ENCODE measurements around the gene CSMD2. TPM values are rescaled to one million over a fixed set of nuclear protein-coding genes. Genes with fewer than 3 reads are reported as not detected.

Gene CSMD2
- total RNA-seq, 4 donors from 2014 or later = 0.60 to 2.5 (median 1.2) TPM

DNA sequence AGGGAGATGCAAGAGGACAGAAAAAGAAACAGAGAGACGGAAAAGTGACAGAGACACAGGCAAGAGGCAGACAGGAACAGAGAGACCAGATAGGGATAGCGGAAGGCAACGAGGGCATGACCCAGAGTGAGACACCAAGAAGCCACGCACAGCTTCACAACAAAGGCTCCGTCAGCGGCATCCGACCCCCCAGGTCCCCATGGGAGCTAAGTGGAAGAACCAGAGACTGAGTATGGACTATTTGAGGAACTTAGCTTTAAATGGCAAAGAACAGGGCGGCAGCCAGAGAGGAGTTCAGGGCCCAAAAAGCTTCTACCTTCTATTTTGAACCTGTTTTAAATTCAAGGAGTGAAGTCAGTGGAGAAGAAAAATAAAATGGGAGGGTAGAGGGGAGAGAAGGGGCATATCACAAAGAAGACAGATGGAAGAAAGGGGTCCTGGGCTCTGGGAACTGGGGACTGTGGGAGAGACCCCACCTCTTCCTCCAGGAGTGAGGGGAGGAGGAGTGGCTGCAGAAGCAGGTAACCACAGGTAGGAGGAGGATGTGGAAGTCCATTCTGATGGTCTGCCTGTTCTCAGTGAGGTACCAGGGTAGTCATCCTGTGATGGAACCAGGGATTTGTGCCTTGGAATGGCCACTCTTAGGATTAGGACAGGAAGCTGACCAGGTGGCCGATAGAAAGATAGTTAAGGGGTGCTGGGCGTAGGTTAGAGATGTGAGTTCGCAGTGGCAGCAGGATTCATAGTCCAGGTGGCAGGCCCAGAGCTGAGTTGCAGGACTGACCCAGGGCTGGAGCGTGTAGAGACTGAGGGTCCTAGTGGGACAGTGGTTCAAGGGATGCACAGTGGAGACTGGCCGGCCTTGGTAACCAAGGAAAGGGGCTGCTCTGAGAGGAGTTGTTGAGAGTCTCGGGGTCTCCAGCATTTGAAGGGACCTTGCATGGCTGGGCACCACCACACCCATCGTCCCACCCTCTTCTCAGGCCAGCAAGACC is 37.7 kb downstream of the CSMD2 start:
- Histone ChIP-seq H3K36me3 (no peaks in the 10 kb centered on the region), H3K4me3 (no peak overlapping the region), H3K4me1 (no peaks in the 10 kb centered on the region), H3K27ac (no peak overlapping the region), H3K9me3 (no peaks in the 10 kb centered on the region), H3K27me3 (no peaks in the 10 kb centered on the region)
- DNase-seq (ENCODE audit: low spot score in 2 of 2) = no peak
- 70 to 80% methylated on average over 14 to 15 of the region's 15 CpGs for WGBS, 2 donors
- TF ChIP-seq EP300 (IDR thresholded peaks at IDR 0.05) (no peak), POLR2A (IDR thresholded peaks at IDR 0.05) (no peak)
- TF ChIP-seq, protein P1, sequence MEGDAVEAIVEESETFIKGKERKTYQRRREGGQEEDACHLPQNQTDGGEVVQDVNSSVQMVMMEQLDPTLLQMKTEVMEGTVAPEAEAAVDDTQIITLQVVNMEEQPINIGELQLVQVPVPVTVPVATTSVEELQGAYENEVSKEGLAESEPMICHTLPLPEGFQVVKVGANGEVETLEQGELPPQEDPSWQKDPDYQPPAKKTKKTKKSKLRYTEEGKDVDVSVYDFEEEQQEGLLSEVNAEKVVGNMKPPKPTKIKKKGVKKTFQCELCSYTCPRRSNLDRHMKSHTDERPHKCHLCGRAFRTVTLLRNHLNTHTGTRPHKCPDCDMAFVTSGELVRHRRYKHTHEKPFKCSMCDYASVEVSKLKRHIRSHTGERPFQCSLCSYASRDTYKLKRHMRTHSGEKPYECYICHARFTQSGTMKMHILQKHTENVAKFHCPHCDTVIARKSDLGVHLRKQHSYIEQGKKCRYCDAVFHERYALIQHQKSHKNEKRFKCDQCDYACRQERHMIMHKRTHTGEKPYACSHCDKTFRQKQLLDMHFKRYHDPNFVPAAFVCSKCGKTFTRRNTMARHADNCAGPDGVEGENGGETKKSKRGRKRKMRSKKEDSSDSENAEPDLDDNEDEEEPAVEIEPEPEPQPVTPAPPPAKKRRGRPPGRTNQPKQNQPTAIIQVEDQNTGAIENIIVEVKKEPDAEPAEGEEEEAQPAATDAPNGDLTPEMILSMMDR (IDR thresholded peaks at IDR 0.05) = no peak

DNA sequence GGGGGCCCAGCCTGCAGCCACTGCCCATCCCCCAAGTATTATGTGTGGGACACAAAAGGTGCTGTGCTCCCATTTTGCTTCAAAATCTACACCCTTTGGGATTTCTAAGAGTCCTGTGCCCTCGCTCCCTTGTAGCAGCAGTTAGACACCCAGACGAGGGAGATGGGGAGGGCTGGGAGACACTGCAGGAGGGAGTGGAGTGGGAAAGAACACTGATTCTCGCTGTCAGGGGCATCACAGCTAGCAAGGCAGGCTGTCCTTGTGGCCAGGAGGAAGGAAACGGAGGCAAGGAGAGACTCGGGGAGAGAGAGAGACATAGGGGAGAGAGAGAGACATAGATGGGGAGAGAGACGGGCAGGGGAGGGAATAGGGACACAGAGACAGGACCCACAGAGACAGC is 38.5 kb downstream of the CSMD2 start:
- Histone ChIP-seq H3K9me3 (no peaks in the 10 kb centered on the region), H3K36me3 (no peaks in the 10 kb centered on the region), H3K4me3 (no peak overlapping the region), H3K4me1 (no peaks in the 10 kb centered on the region), H3K27ac (no peak overlapping the region), H3K27me3 (no peaks in the 10 kb centered on the region)
- 73 to 77% methylated on average over 6 of the region's 6 CpGs for WGBS, 2 donors
- TF ChIP-seq, protein P1 (IDR thresholded peaks at IDR 0.05) = no peak
- TF ChIP-seq POLR2A (IDR thresholded peaks at IDR 0.05) (no peak), EP300 (IDR thresholded peaks at IDR 0.05) (no peak)
- DNase-seq (ENCODE audit: low spot score in 2 of 2) = no peak

DNA sequence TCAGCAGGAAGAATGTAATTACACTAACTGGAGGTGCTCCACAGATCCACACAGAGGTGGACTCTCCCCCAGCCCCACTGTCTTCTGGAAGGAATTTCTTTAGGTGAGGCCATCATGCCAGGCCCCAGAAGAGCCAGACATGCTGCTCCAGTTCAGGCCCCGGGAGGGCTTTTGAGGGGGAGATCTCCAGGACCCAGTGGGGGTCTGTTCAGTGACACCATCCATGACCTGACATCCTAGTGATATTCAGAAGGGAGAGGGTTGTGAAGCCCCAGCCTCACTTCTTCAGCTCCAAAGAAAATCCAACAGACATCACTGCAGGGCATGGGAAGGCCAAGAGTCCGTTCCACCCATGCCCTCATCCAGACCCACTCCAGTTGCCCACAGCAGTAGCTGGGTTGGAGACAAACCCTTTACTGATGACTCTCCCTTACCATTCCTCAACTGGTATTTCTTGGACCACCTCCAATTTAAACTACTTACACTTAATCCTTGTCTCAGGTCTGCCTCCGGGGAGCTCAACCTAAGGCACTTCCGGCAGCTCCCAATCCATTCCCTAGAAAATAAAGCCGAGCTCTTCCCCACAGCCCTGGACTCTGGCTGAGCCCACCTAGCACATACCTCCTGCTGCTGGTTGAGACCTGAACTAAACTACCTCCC is 39.2 kb downstream of the CSMD2 start:
- Histone ChIP-seq H3K27me3 (no peaks in the 10 kb centered on the region), H3K36me3 (no peaks in the 10 kb centered on the region), H3K27ac (no peak overlapping the region), H3K4me3 (no peak overlapping the region), H3K4me1 (no peaks in the 10 kb centered on the region), H3K9me3 (no peaks in the 10 kb centered on the region)
- no peak for DNase-seq (ENCODE audit: low spot score in 2 of 2)
- WGBS, 2 donors = 69 to 84% methylated on average over 5 of the region's 5 CpGs
- TF ChIP-seq EP300 (IDR thresholded peaks at IDR 0.05) (no peak), POLR2A (IDR thresholded peaks at IDR 0.05) (no peak)
- TF ChIP-seq, protein P1 (IDR thresholded peaks at IDR 0.05) = no peak

DNA sequence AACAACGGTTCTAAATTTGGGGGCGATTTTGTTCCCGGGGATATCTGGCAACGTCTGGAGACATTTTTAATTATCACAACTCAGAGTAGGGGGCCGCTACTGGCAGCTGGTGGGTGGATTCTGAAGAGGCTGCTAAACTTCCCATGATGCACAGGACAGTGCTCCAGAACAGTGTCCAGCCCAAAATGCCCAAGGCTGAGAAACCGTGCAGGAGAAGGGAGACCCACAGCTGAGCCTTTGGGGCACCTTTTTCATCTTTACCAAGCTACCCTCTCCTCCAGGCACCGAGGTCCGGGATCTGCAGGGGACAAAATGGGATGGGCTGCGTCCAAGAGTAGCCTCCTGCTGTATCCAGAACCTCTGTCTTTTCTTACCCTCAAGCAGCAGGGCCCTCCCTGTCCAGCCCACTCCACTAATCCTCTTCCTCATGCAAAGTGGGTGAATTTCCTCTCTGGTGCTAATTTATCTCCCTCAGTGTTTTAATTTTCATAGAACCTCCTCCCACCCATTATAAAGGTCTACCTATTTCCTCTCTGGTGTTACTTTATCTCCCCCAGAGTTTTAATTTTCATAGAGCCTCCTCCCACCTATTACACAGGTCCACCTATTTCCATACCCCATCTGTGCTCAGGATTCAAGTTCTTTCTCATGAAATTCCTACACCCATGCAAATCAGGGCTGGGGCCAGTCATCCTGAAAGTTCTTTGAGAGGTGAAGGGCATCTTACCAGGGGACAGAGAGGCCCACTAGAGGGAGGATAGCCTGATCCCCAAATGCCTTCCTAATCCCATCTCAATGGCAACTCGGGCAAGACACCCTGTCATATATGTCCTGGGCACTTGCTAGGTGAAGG is 42.7 kb downstream of the CSMD2 start:
- Histone ChIP-seq H3K27ac (no peak overlapping the region), H3K4me3 (no peak overlapping the region), H3K4me1 (no peaks in the 10 kb centered on the region), H3K27me3 (no peaks in the 10 kb centered on the region), H3K9me3 (peaks cover 0 to 13% (median 2%) of the 10 kb centered on the region in 4 donors), H3K36me3 (no peaks in the 10 kb centered on the region)
- TF ChIP-seq, protein P1 (IDR thresholded peaks at IDR 0.05) = no peak
- TF ChIP-seq POLR2A (IDR thresholded peaks at IDR 0.05) = no peak
- no peak for TF ChIP-seq EP300 (IDR thresholded peaks at IDR 0.05)
- 77 to 82% methylated on average over 10 of the region's 10 CpGs for WGBS, 2 donors
- DNase-seq (ENCODE audit: low spot score in 2 of 2) = no peak
